Adrenal gland (tissue), 5 donors: ENCODE results near the gene CAMK1D.

Source experiments
- POLR2A ChIP-seq, 2 donors: fragments of 450-650 bp; IDR thresholded peaks; one replicate each; pipeline ENCODE4 v1.6.1; 2017; ENCODE audit warnings: antibody characterized with exemption in 2 of 2, mild to moderate bottlenecking in 2 of 2, moderate library complexity in 1 of 2
- TF ChIP-seq, protein P1 (sequence below), 6 experiments: fragments of 450-650 bp in 4 of 6; fragments of 200-600 bp in 2 of 6; sonication (generic) in 1 of 6; IDR thresholded peaks; 1 replicate in 5 of 6; 2 replicates in 1 of 6; pipeline versions ENCODE4 v1.5.1 to v1.8.0; 2016 to 2021; ENCODE audit warnings: antibody characterized with exemption in 6 of 6, mild to moderate bottlenecking in 2 of 6, moderate library complexity in 1 of 6
- donor health status: DM: no; HTN: no; CAD: no.

DNA sequence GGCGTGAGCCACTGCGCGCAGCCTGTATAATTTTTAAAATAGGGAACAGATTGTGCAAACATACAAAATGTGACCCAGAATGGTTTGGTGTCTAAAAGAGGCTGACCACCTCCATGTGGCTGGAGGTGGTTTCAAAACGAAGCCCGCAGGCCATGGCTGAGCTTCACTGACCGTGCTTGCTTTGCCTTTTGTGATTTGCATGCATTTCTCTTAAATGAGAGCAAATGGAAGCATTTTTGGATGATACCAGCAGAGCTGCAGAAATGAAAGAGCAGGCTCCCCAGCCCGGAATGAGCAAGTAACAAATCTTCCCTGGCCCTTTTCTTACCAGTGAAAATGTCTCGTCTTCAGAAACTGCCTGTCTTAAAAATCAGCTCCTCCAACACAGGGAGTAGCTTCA lies 239.9 kb downstream of the CAMK1D start:
- TF ChIP-seq, protein P1, sequence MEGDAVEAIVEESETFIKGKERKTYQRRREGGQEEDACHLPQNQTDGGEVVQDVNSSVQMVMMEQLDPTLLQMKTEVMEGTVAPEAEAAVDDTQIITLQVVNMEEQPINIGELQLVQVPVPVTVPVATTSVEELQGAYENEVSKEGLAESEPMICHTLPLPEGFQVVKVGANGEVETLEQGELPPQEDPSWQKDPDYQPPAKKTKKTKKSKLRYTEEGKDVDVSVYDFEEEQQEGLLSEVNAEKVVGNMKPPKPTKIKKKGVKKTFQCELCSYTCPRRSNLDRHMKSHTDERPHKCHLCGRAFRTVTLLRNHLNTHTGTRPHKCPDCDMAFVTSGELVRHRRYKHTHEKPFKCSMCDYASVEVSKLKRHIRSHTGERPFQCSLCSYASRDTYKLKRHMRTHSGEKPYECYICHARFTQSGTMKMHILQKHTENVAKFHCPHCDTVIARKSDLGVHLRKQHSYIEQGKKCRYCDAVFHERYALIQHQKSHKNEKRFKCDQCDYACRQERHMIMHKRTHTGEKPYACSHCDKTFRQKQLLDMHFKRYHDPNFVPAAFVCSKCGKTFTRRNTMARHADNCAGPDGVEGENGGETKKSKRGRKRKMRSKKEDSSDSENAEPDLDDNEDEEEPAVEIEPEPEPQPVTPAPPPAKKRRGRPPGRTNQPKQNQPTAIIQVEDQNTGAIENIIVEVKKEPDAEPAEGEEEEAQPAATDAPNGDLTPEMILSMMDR (IDR thresholded peaks at IDR 0.05) = no peak
- TF ChIP-seq POLR2A (IDR thresholded peaks at IDR 0.05) = no peak
